Activated CD8-positive, alpha-beta T cell treated with anti-CD3 and anti-CD28 coated beads for 36 hours (primary cell): ENCODE results near the gene KRT6B. TPM values are rescaled to one million over a fixed set of nuclear protein-coding genes. Genes with fewer than 3 reads are reported as not detected.

Experiments used
- ATAC-seq: fragments of 200-7000 bp; cut with Tn5 transposase; one replicate; pipeline ENCODE4 v1.10.0; 2021; ENCODE audit warnings: mild to moderate bottlenecking, moderate library complexity
- CTCF ChIA-PET: fragments of 350-600 bp; sonication (Branson Sonifier 250); formaldehyde crosslinking; loops from one replicate; lab custom pipeline; 2021; ENCODE audit warnings: antibody characterized with exemption; lab: Charles Lee
- POLR2A ChIA-PET: fragments of 350-600 bp; sonication (Branson Sonifier 250); formaldehyde crosslinking; loops from one replicate; lab custom pipeline; 2021; ENCODE audit warnings: antibody characterized with exemption; lab: Charles Lee
- DNase-seq: peaks from one replicate; pipeline ENCODE4 v3.0.0-alpha.2; 2020
- H3K27ac Mint-ChIP-seq: one replicate; pipeline ENCODE4 v1.8.0; 2021; ENCODE audit warnings: mild to moderate bottlenecking, mixed read lengths
- H3K27me3 Mint-ChIP-seq: one replicate; pipeline ENCODE4 v1.8.0; 2021; ENCODE audit warnings: mixed read lengths
- H3K36me3 Mint-ChIP-seq: one replicate; pipeline ENCODE4 v1.8.0; 2021; ENCODE audit warnings: low read depth, mixed read lengths
- H3K4me1 Mint-ChIP-seq: one replicate; pipeline ENCODE4 v1.8.0; 2021; ENCODE audit warnings: low read depth, mixed read lengths
- H3K4me3 Mint-ChIP-seq: one replicate; pipeline ENCODE4 v1.8.0; 2021; ENCODE audit warnings: mild to moderate bottlenecking, moderate library complexity, mixed read lengths
- H3K9me3 Mint-ChIP-seq: one replicate; pipeline ENCODE4 v1.8.0; 2021; ENCODE audit warnings: mixed read lengths
- intact Hi-C: fragments of 100-400 bp; cut with micrococcal nuclease; formaldehyde crosslinking; loops from one replicate; pipeline ENCODE4 v1.10.0; 2022
- total RNA-seq, 2 experiments: library from RNA; stranded (reverse); gene quantifications; one replicate each; pipeline ENCODE4 v1.2.3, GENCODE V29; 2021
- TF ChIP-seq, protein P1 (sequence below): fragments of 200-600 bp; IDR thresholded peaks from one replicate; pipeline ENCODE4 v1.8.0; 2022; ENCODE audit warnings: antibody characterized with exemption, mild to moderate bottlenecking

The KRT6B gene
- total RNA-seq, 2 experiments from 2014 or later, result not detected

DNA sequence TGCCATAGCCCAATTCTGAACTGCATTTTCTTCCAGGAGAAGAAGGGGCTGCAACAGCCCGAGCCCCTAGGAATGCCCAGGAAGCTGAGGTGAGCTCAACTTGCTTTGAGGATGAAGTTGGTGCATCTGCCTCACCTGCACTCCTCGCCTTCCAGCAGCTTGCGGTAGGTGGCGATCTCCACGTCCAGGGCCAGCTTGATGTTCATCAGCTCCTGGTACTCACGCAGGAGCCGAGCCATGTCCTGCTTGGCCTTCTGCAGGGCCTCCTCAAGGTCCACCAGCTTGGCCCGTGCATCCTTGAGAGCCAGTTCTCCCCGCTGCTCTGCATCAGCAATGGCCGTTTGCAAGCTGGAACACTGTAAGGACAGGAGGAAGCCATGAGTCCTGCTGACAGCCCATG lies 23.8 kb downstream of the KRT6B start:
- H3K9me3 Mint-ChIP-seq, result no peaks in the 10 kb centered on the region
- ChIA-PET CTCF (interaction anchor here (0.9 to 1.3 kb wide), 2 partner anchors 48 to 55 kb away, joined by 3 read pairs; no protein-coding TSS in a partner anchor), POLR2A (no interaction called here)
- TF ChIP-seq, protein P1, sequence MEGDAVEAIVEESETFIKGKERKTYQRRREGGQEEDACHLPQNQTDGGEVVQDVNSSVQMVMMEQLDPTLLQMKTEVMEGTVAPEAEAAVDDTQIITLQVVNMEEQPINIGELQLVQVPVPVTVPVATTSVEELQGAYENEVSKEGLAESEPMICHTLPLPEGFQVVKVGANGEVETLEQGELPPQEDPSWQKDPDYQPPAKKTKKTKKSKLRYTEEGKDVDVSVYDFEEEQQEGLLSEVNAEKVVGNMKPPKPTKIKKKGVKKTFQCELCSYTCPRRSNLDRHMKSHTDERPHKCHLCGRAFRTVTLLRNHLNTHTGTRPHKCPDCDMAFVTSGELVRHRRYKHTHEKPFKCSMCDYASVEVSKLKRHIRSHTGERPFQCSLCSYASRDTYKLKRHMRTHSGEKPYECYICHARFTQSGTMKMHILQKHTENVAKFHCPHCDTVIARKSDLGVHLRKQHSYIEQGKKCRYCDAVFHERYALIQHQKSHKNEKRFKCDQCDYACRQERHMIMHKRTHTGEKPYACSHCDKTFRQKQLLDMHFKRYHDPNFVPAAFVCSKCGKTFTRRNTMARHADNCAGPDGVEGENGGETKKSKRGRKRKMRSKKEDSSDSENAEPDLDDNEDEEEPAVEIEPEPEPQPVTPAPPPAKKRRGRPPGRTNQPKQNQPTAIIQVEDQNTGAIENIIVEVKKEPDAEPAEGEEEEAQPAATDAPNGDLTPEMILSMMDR, result no peak
- peaks cover 5% of the 10 kb centered on the region for H3K27me3 Mint-ChIP-seq
- H3K36me3 Mint-ChIP-seq, result no peaks in the 10 kb centered on the region
- H3K27ac Mint-ChIP-seq, result no peak overlapping the region
- no peak overlapping the region for H3K4me3 Mint-ChIP-seq
- ATAC-seq (no peak), DNase-seq (no peak)
- no peaks in the 10 kb centered on the region for H3K4me1 Mint-ChIP-seq
- intact Hi-C loops, result no loop called here

GRCh38 chr12:52427083-52427482 lies 24.9 kb downstream of the KRT6B start:
- Mint-ChIP-seq H3K36me3 (no peaks in the 10 kb centered on the region), H3K4me1 (no peaks in the 10 kb centered on the region), H3K27ac (no peak overlapping the region), H3K27me3 (peaks cover 7% of the 10 kb centered on the region), H3K9me3 (no peaks in the 10 kb centered on the region), H3K4me3 (no peak overlapping the region)
- DNase-seq, result no peak
- intact Hi-C loops, result no loop called here
- no peak for ATAC-seq
- CTCF ChIA-PET, result interaction anchor here (0.9 kb wide), 2 partner anchors 31 to 54 kb away, joined by 3 read pairs; no protein-coding TSS in a partner anchor
- POLR2A ChIA-PET, result no interaction called here
- TF ChIP-seq, protein P1, result no peak

DNA sequence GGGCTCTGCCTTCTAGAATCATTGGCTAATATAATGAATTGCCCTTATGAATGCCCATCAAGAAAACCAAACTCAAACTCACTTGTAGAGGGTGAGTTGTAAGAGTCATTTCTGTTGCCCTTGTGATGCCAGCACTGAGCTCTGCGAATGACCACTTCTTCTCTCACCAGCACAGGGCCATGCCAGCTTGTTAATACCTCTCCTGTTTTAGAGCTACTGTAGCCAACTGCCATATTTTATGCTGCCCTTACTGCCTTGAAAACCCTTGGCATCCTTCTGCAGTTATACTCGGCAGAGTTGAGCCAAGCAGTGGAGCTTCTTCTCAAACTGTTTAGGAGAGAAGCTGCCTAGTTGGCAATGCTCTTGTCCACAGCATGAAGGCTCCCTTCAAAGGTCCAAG lies 25.9 kb downstream of the KRT6B start:
- Mint-ChIP-seq H3K4me1 (no peaks in the 10 kb centered on the region), H3K4me3 (no peak overlapping the region), H3K27ac (no peak overlapping the region), H3K9me3 (no peaks in the 10 kb centered on the region), H3K27me3 (peaks cover 5% of the 10 kb centered on the region), H3K36me3 (no peaks in the 10 kb centered on the region)
- POLR2A ChIA-PET, result no interaction called here
- intact Hi-C loops, result no loop called here
- CTCF ChIA-PET, result no interaction called here
- TF ChIP-seq, protein P1, result no peak
- DNase-seq (no peak), ATAC-seq (no peak)

- intact Hi-C loops, result no loop called here
- H3K27me3 Mint-ChIP-seq, result peaks cover 5% of the 10 kb centered on the region
- H3K36me3 Mint-ChIP-seq, result no peaks in the 10 kb centered on the region
- TF ChIP-seq, protein P1, result no peak
- ATAC-seq, result no peak
- ChIA-PET POLR2A (no interaction called here), CTCF (no interaction called here)
- no peaks in the 10 kb centered on the region for H3K4me1 Mint-ChIP-seq
- no peaks in the 10 kb centered on the region for H3K9me3 Mint-ChIP-seq
- H3K27ac Mint-ChIP-seq, result no peak overlapping the region
- no peak for DNase-seq
- no peak overlapping the region for H3K4me3 Mint-ChIP-seq
These were observed 26.5 kb downstream of the KRT6B start for GRCh38 chr12:52425466-52425865.

GRCh38 chr12:52423661-52424500 lies 28.1 kb downstream of the KRT6B start:
- ATAC-seq, result no peak
- intact Hi-C loops, result no loop called here
- Mint-ChIP-seq H3K4me3 (no peak overlapping the region), H3K9me3 (no peaks in the 10 kb centered on the region), H3K27me3 (peaks cover 5% of the 10 kb centered on the region), H3K4me1 (peaks cover 6% of the 10 kb centered on the region), H3K36me3 (no peaks in the 10 kb centered on the region), H3K27ac (no peak overlapping the region)
- DNase-seq, result no peak
- TF ChIP-seq, protein P1, result no peak
- ChIA-PET CTCF (interaction anchor here (1.2 kb wide), 1 partner anchor 62 kb away, joined by 3 read pairs; no protein-coding TSS in a partner anchor), POLR2A (no interaction called here)
